Liver (tissue), 9 donors: ENCODE measurements around the gene HPCAL1. TPM values are rescaled to one million over a fixed set of nuclear protein-coding genes. Genes with fewer than 3 reads are reported as not detected.

Experiments
- DNase-seq: peaks from one replicate; pipeline ENCODE4 v3.0.0-alpha.2; 2017; ENCODE audit warnings: low spot score
- H3K27ac ChIP-seq, 2 donors: one replicate each; pipeline ENCODE4 v1.7.0; 2013; ENCODE audit warnings: inconsistent platforms in 2 of 2, low read length in 2 of 2, control low read depth in 1 of 2, low read depth in 1 of 2, mild to moderate bottlenecking in 1 of 2
- H3K27me3 ChIP-seq, 4 donors: one replicate each; pipeline versions ENCODE4 v1.6.1 to v1.7.0; 2013; ENCODE audit warnings: low read length in 3 of 4, inconsistent platforms in 1 of 4, mild to moderate bottlenecking in 1 of 4, moderate library complexity in 1 of 4; ENCODE audit not compliant: control insufficient read depth in 4 of 4, insufficient read depth in 4 of 4
- H3K36me3 ChIP-seq, 4 donors: one replicate each; pipeline versions ENCODE4 v1.6.1 to v1.7.0; 2013; ENCODE audit warnings: low read length in 3 of 4, mild to moderate bottlenecking in 3 of 4, low read depth in 1 of 4, moderate library complexity in 1 of 4; ENCODE audit not compliant: control insufficient read depth in 4 of 4, insufficient read depth in 3 of 4
- H3K4me1 ChIP-seq, 4 donors: one replicate each; pipeline versions ENCODE4 v1.6.1 to v1.7.0; 2013; ENCODE audit warnings: low read length in 3 of 4, mild to moderate bottlenecking in 3 of 4, moderate library complexity in 1 of 4; ENCODE audit not compliant: control insufficient read depth in 4 of 4, insufficient read depth in 4 of 4
- H3K4me3 ChIP-seq, 3 donors: one replicate each; pipeline versions ENCODE4 v1.6.1 to v1.7.0; 2013; ENCODE audit warnings: low read length in 3 of 3, control low read depth in 1 of 3, low read depth in 1 of 3, mild to moderate bottlenecking in 1 of 3
- H3K9ac ChIP-seq, 2 donors: one replicate each; pipeline ENCODE4 v1.7.0; 2013; ENCODE audit warnings: low read length in 2 of 2, mild to moderate bottlenecking in 2 of 2, moderate library complexity in 2 of 2, control low read depth in 1 of 2, low read depth in 1 of 2
- H3K9me3 ChIP-seq, 4 donors: one replicate each; pipeline versions ENCODE4 v1.6.1 to v1.7.0; 2013; ENCODE audit warnings: low read length in 3 of 4; ENCODE audit not compliant: control insufficient read depth in 4 of 4
- EGR1 ChIP-seq, 2 donors: IDR thresholded peaks; 2 replicates each; pipeline ENCODE4 v1.6.1; 2016 to 2018; ENCODE audit warnings: antibody characterized with exemption in 2 of 2, low read depth in 2 of 2
- FOXA1 ChIP-seq: IDR thresholded peaks from 2 replicates; pipeline ENCODE4 v1.6.1; 2016; ENCODE audit warnings: antibody characterized with exemption
- GABPA ChIP-seq, 2 donors: IDR thresholded peaks in 1 of 2; conservative IDR thresholded peaks in 1 of 2; 2 replicates each; pipeline ENCODE4 v1.6.1; 2016; ENCODE audit warnings: antibody characterized with exemption in 2 of 2, mild to moderate bottlenecking in 1 of 2, moderate library complexity in 1 of 2
- HNF4A ChIP-seq, 2 donors: conservative IDR thresholded peaks; 2 replicates each; pipeline ENCODE4 v1.6.1; 2016; ENCODE audit warnings: antibody characterized with exemption in 2 of 2, mild to moderate bottlenecking in 2 of 2
- HNF4G ChIP-seq: IDR thresholded peaks from 2 replicates; pipeline ENCODE4 v1.6.1; 2016; ENCODE audit warnings: antibody characterized with exemption
- JUND ChIP-seq, 2 donors: IDR thresholded peaks; 2 replicates each; pipeline ENCODE4 v1.6.1; 2016; ENCODE audit warnings: antibody characterized with exemption in 2 of 2
- NR2F2 ChIP-seq: IDR thresholded peaks from 2 replicates; pipeline ENCODE4 v1.6.1; 2016; ENCODE audit warnings: antibody characterized with exemption
- RAD21 ChIP-seq, 2 donors: IDR thresholded peaks; 2 replicates each; pipeline ENCODE4 v1.6.1; 2016; ENCODE audit warnings: antibody characterized with exemption in 2 of 2, mild to moderate bottlenecking in 2 of 2
- SP1 ChIP-seq: IDR thresholded peaks from 2 replicates; pipeline ENCODE4 v1.6.1; 2018; ENCODE audit warnings: antibody characterized with exemption, mild to moderate bottlenecking
- TAF1 ChIP-seq: conservative IDR thresholded peaks from 2 replicates; pipeline ENCODE4 v1.6.1; 2016; ENCODE audit warnings: antibody characterized with exemption, mild to moderate bottlenecking
- YY1 ChIP-seq: IDR thresholded peaks from 2 replicates; pipeline ENCODE4 v1.6.1; 2016; ENCODE audit warnings: antibody characterized with exemption, mild to moderate bottlenecking
- WGBS: extraction: QIAGEN DNeasy Blood & Tissue Kit; methylation state at CpG from one replicate; pipeline ENCODE4 v1.1.7; 2013; 5-methylcytosine and 5-hydroxymethylcytosine counted together
- polyA plus RNA-seq, 2 donors: library from polyadenylated mRNA; stranded (reverse) in 1 of 2; unstranded in 1 of 2; fragments of 200-250 nt in 1 of 2; fragments of >200 nt in 1 of 2; fragmentation: Nextera tagmentation in 1 of 2; extraction: Ambion mirVana in 1 of 2; gene quantifications; one replicate each; pipeline versions ENCODE4 v1.2.1 to v1.2.3, GENCODE V29; 2013 to 2015
- total RNA-seq, 2 donors: library from RNA; depleted of rRNA; stranded (reverse); fragments of >200 nt; gene quantifications; one replicate each; pipeline ENCODE4 v1.2.3, GENCODE V29; 2014
- TF ChIP-seq, protein P1 (sequence below): IDR thresholded peaks from 2 replicates; pipeline ENCODE4 v1.6.1; 2016; ENCODE audit warnings: antibody characterized with exemption, mild to moderate bottlenecking
- TF ChIP-seq, protein P2 (sequence below): IDR thresholded peaks from 2 replicates; pipeline ENCODE4 v1.6.1; 2016; ENCODE audit warnings: antibody characterized with exemption
- TF ChIP-seq, protein P3 (sequence below): IDR thresholded peaks from 2 replicates; pipeline ENCODE4 v1.6.1; 2016; ENCODE audit warnings: antibody characterized with exemption
- TF ChIP-seq, protein P4 (sequence below): IDR thresholded peaks from 2 replicates; pipeline ENCODE4 v1.6.1; 2016; ENCODE audit warnings: antibody characterized with exemption
- TF ChIP-seq, protein P5 (sequence below): fragments of 150-350 bp; IDR thresholded peaks from 2 replicates; pipeline ENCODE4 v1.5.1; 2017; ENCODE audit warnings: improper control_type of control experiment, low read depth, low read length; ENCODE audit not compliant: missing input control
- donor health status: healthy.
- donor health status: healthy.
- donor health status: healthy.
- donor health status: healthy.
- donor health status: healthy.

Gene HPCAL1
- total and polyA plus RNA-seq, 4 donors = 17.3 to 27.9 (median 22.9) TPM

DNA sequence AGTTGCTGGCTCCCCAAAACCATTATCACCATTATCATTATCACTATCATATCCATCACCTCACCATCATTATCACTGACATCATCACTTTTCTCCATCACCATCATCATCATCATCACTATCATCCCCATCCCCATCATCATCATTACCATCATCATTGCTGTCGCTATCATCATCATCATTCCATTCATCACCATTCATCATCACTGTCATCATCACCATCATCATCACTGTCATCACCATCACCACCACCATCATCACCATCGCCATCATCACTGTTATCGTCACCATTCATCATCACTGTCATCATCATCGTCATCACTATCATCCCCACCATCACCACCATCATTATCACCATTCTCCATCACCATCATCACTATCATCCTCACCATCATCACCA, 9.0 kb downstream of the HPCAL1 start:
- no peak overlapping the region for H3K9ac ChIP-seq
- no peak overlapping the region for H3K27ac ChIP-seq
- H3K4me1 ChIP-seq = peaks cover 5 to 14% (median 10%) of the 10 kb centered on the region in 4 donors
- no peaks in the 10 kb centered on the region for H3K9me3 ChIP-seq
- no peaks in the 10 kb centered on the region for H3K27me3 ChIP-seq
- peaks cover 0 to 10% (median 3%) of the 10 kb centered on the region in 4 donors for H3K36me3 ChIP-seq
- no peak for DNase-seq
- no peak overlapping the region for H3K4me3 ChIP-seq
- 74% methylated on average over 4 of the region's 4 CpGs for WGBS
- TF ChIP-seq TAF1 = no peak
- no peak for TF ChIP-seq SP1
- TF ChIP-seq RAD21 (IDR thresholded peaks at IDR 0.05) = no peak
- TF ChIP-seq JUND (IDR thresholded peaks at IDR 0.05) = no peak
- TF ChIP-seq YY1 = no peak
- TF ChIP-seq HNF4G = no peak
- TF ChIP-seq, protein P1, sequence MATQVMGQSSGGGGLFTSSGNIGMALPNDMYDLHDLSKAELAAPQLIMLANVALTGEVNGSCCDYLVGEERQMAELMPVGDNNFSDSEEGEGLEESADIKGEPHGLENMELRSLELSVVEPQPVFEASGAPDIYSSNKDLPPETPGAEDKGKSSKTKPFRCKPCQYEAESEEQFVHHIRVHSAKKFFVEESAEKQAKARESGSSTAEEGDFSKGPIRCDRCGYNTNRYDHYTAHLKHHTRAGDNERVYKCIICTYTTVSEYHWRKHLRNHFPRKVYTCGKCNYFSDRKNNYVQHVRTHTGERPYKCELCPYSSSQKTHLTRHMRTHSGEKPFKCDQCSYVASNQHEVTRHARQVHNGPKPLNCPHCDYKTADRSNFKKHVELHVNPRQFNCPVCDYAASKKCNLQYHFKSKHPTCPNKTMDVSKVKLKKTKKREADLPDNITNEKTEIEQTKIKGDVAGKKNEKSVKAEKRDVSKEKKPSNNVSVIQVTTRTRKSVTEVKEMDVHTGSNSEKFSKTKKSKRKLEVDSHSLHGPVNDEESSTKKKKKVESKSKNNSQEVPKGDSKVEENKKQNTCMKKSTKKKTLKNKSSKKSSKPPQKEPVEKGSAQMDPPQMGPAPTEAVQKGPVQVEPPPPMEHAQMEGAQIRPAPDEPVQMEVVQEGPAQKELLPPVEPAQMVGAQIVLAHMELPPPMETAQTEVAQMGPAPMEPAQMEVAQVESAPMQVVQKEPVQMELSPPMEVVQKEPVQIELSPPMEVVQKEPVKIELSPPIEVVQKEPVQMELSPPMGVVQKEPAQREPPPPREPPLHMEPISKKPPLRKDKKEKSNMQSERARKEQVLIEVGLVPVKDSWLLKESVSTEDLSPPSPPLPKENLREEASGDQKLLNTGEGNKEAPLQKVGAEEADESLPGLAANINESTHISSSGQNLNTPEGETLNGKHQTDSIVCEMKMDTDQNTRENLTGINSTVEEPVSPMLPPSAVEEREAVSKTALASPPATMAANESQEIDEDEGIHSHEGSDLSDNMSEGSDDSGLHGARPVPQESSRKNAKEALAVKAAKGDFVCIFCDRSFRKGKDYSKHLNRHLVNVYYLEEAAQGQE = no peak
- no peak for TF ChIP-seq HNF4A (conservative IDR thresholded peaks at IDR 0.05)
- TF ChIP-seq, protein P2, sequence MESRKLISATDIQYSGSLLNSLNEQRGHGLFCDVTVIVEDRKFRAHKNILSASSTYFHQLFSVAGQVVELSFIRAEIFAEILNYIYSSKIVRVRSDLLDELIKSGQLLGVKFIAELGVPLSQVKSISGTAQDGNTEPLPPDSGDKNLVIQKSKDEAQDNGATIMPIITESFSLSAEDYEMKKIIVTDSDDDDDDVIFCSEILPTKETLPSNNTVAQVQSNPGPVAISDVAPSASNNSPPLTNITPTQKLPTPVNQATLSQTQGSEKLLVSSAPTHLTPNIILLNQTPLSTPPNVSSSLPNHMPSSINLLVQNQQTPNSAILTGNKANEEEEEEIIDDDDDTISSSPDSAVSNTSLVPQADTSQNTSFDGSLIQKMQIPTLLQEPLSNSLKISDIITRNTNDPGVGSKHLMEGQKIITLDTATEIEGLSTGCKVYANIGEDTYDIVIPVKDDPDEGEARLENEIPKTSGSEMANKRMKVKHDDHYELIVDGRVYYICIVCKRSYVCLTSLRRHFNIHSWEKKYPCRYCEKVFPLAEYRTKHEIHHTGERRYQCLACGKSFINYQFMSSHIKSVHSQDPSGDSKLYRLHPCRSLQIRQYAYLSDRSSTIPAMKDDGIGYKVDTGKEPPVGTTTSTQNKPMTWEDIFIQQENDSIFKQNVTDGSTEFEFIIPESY = no peak
- TF ChIP-seq NR2F2 = no peak
- no peak for TF ChIP-seq FOXA1

DNA sequence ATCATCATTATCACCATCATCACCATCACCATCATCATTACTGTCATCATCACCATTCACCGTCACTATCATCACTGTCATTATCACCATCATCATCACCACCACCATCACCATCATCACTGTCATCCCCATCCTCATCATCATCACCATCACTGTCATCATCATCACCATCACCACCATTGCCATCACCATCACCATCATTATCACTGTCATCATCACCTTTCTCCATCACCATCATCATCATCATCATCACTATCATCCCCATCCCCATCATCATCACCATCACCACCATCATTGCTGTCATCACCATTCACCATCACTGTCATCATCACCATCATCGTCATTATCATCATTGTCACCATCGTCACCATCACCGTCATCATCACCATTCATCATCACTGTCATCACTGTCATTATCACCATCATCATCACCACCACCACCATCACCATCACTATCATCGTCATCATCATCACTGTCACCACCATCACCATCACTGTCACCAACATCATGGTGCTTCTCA, 9.8 kb downstream of the HPCAL1 start:
- Histone ChIP-seq H3K9ac (no peak overlapping the region), H3K4me3 (no peak overlapping the region), H3K27ac (no peak overlapping the region), H3K36me3 (peaks cover 0 to 10% (median 3%) of the 10 kb centered on the region in 4 donors), H3K9me3 (no peaks in the 10 kb centered on the region), H3K4me1 (peaks cover 0 to 6% (median 3%) of the 10 kb centered on the region in 4 donors), H3K27me3 (no peaks in the 10 kb centered on the region)
- WGBS = 97% methylated on average over 5 of the region's 5 CpGs
- DNase-seq = no peak
- TF ChIP-seq, protein P3, sequence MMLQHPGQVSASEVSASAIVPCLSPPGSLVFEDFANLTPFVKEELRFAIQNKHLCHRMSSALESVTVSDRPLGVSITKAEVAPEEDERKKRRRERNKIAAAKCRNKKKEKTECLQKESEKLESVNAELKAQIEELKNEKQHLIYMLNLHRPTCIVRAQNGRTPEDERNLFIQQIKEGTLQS = no peak
- TF ChIP-seq, protein P4, sequence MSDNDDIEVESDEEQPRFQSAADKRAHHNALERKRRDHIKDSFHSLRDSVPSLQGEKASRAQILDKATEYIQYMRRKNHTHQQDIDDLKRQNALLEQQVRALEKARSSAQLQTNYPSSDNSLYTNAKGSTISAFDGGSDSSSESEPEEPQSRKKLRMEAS = no peak
- TF ChIP-seq YY1 (no peak), EGR1 (IDR thresholded peaks at IDR 0.05; ENCODE audit: low read depth in 2 of 2) (no peak), TAF1 (no peak), NR2F2 (no peak), JUND (IDR thresholded peaks at IDR 0.05) (no peak), GABPA (IDR thresholded peaks at IDR 0.05 in 1 of 2, conservative IDR thresholded peaks at IDR 0.05 in 1 of 2) (no peak)
- TF ChIP-seq, protein P5, sequence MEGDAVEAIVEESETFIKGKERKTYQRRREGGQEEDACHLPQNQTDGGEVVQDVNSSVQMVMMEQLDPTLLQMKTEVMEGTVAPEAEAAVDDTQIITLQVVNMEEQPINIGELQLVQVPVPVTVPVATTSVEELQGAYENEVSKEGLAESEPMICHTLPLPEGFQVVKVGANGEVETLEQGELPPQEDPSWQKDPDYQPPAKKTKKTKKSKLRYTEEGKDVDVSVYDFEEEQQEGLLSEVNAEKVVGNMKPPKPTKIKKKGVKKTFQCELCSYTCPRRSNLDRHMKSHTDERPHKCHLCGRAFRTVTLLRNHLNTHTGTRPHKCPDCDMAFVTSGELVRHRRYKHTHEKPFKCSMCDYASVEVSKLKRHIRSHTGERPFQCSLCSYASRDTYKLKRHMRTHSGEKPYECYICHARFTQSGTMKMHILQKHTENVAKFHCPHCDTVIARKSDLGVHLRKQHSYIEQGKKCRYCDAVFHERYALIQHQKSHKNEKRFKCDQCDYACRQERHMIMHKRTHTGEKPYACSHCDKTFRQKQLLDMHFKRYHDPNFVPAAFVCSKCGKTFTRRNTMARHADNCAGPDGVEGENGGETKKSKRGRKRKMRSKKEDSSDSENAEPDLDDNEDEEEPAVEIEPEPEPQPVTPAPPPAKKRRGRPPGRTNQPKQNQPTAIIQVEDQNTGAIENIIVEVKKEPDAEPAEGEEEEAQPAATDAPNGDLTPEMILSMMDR = no peak
